ENCODE results near the gene AURKAIP1.

The AURKAIP1 gene

DNA sequence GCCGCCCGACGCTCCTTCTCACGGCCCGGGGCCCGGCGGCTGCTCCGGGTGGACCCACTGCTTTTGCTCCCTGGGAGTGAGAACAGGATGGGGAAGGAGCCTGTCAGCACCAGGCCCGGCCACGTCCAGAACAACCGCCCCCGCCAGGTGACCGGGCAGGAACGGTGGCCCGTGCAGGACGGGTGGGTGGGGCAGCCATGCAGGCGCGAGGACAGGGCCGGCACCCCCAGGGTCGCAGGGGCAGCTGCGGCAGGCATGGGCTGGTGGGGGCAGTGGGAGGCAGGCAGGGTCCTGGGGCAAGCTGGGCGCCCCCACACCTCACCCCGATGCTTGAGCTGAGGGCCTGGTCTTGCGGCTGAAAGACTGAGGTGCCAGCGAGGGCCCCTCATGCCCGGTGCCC is 38.6 kb downstream of the AURKAIP1 start:
- TF ChIP-seq GABPA (IDR thresholded peaks at IDR 0.05; ENCODE audit: low read depth) (no peak), SPI1 (IDR thresholded peaks at IDR 0.05; ENCODE audit: borderline replicate concordance, low read depth) (no peak), POLR2AphosphoS5 (IDR thresholded peaks at IDR 0.05; ENCODE audit: low read depth) (no peak)
- TF ChIP-seq, protein P1, sequence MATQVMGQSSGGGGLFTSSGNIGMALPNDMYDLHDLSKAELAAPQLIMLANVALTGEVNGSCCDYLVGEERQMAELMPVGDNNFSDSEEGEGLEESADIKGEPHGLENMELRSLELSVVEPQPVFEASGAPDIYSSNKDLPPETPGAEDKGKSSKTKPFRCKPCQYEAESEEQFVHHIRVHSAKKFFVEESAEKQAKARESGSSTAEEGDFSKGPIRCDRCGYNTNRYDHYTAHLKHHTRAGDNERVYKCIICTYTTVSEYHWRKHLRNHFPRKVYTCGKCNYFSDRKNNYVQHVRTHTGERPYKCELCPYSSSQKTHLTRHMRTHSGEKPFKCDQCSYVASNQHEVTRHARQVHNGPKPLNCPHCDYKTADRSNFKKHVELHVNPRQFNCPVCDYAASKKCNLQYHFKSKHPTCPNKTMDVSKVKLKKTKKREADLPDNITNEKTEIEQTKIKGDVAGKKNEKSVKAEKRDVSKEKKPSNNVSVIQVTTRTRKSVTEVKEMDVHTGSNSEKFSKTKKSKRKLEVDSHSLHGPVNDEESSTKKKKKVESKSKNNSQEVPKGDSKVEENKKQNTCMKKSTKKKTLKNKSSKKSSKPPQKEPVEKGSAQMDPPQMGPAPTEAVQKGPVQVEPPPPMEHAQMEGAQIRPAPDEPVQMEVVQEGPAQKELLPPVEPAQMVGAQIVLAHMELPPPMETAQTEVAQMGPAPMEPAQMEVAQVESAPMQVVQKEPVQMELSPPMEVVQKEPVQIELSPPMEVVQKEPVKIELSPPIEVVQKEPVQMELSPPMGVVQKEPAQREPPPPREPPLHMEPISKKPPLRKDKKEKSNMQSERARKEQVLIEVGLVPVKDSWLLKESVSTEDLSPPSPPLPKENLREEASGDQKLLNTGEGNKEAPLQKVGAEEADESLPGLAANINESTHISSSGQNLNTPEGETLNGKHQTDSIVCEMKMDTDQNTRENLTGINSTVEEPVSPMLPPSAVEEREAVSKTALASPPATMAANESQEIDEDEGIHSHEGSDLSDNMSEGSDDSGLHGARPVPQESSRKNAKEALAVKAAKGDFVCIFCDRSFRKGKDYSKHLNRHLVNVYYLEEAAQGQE (IDR thresholded peaks at IDR 0.05; ENCODE audit: insufficient replicate concordance, low read depth): no peak
- TF ChIP-seq, protein P2, sequence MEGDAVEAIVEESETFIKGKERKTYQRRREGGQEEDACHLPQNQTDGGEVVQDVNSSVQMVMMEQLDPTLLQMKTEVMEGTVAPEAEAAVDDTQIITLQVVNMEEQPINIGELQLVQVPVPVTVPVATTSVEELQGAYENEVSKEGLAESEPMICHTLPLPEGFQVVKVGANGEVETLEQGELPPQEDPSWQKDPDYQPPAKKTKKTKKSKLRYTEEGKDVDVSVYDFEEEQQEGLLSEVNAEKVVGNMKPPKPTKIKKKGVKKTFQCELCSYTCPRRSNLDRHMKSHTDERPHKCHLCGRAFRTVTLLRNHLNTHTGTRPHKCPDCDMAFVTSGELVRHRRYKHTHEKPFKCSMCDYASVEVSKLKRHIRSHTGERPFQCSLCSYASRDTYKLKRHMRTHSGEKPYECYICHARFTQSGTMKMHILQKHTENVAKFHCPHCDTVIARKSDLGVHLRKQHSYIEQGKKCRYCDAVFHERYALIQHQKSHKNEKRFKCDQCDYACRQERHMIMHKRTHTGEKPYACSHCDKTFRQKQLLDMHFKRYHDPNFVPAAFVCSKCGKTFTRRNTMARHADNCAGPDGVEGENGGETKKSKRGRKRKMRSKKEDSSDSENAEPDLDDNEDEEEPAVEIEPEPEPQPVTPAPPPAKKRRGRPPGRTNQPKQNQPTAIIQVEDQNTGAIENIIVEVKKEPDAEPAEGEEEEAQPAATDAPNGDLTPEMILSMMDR (IDR thresholded peaks at IDR 0.05; ENCODE audit: insufficient read depth, low read length): no peak
- Histone ChIP-seq H3K4me3 (replicated peaks; ENCODE audit: insufficient read depth, low read length) (no peak overlapping the region), H3K27me3 (ENCODE audit: insufficient read depth, poor library complexity, severe bottlenecking) (no peaks in the 10 kb centered on the region), H3K27ac (replicated peaks) (no peak overlapping the region)
- no peak for DNase-seq (ENCODE audit: low read depth in 1 of 2, low spot score in 1 of 2)

DNA sequence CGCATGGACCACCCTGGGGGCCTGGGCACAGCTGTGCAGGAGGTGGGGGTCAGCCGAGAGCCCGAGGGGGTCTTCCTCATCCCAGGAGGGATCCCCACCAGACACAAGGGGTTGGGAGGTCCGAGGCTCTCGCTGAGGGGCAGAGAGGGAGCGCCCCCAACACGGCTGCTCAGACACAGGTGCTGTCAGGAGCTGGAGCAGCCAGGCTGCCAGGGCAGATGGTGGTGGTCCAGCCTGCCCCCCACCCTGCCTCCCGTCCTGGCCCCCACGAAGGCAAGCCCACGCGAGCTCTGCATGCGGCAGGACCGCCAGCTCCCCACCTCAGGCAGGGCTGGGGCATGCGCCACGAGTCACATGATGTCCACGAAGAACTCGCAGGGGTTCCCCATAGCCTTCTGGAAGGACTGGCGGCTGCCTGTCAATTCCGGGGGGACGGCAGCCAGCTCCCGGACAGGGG is 39.2 kb downstream of the AURKAIP1 start:
- H3K27me3 ChIP-seq (ENCODE audit: insufficient read depth, poor library complexity, severe bottlenecking): no peaks in the 10 kb centered on the region
- no peak for TF ChIP-seq SPI1 (IDR thresholded peaks at IDR 0.05; ENCODE audit: borderline replicate concordance, low read depth)
- DNase-seq (ENCODE audit: low read depth in 1 of 2, low spot score in 1 of 2): no peak
- no peak overlapping the region for H3K27ac ChIP-seq (replicated peaks)
- no peak overlapping the region for H3K4me3 ChIP-seq (replicated peaks; ENCODE audit: insufficient read depth, low read length)

DNA sequence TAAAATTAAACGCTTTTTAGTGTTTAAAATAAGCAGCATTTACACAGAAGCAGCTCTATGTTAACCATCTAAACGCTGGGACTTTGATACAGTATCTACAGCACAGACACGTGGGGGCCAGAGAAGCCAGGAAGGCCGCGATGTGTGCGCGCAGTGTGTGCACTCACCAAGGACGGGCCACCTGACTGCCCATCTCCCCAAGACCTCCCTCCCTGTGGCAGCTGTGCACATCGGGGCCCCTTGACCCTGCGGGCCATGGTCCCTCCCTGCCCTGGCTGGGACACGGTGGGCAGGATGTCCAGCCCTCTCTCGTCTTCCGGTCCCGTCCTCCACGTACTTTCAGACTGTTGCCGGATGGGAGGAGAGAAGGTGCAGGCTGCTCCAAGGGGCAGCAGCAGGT is 39.7 kb downstream of the AURKAIP1 start:
- DNase-seq (ENCODE audit: low read depth in 1 of 2, low spot score in 1 of 2): no peak
- TF ChIP-seq SPI1 (IDR thresholded peaks at IDR 0.05; ENCODE audit: borderline replicate concordance, low read depth) (no peak), POLR2AphosphoS5 (IDR thresholded peaks at IDR 0.05; ENCODE audit: low read depth) (no peak)
- TF ChIP-seq, protein P2 (IDR thresholded peaks at IDR 0.05; ENCODE audit: insufficient read depth, low read length): no peak
- Histone ChIP-seq H3K27me3 (ENCODE audit: insufficient read depth, poor library complexity, severe bottlenecking) (no peaks in the 10 kb centered on the region), H3K27ac (replicated peaks) (no peak overlapping the region), H3K4me3 (replicated peaks; ENCODE audit: insufficient read depth, low read length) (no peak overlapping the region)

DNA sequence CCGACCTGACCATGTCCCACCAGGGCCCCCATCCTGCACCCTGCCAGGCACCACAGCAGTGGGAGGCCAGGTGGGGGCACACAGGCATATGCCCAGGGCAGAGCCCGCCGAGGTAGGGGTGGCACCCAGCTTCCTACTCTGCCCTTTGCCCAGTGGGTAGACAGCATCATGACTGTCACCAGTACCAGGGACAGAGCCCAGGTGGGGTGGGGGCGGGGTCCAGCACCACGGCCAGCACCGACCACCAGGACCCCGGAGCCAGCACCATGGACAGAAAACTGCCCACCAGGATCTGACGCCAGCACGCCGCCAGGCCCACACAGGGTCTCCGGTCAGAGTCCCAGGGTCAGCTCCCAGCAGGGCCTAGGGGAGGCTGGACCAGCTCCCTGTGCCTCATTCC is 40.2 kb downstream of the AURKAIP1 start:
- no peak overlapping the region for H3K27ac ChIP-seq (replicated peaks)
- DNase-seq (ENCODE audit: low read depth in 1 of 2, low spot score in 1 of 2): no peak
- TF ChIP-seq, protein P1 (IDR thresholded peaks at IDR 0.05; ENCODE audit: insufficient replicate concordance, low read depth): peak; percentile 92
- no peak for TF ChIP-seq GABPA (IDR thresholded peaks at IDR 0.05; ENCODE audit: low read depth)
- no peaks in the 10 kb centered on the region for H3K27me3 ChIP-seq (ENCODE audit: insufficient read depth, poor library complexity, severe bottlenecking)
- H3K4me3 ChIP-seq (replicated peaks; ENCODE audit: insufficient read depth, low read length): no peak overlapping the region

DNA sequence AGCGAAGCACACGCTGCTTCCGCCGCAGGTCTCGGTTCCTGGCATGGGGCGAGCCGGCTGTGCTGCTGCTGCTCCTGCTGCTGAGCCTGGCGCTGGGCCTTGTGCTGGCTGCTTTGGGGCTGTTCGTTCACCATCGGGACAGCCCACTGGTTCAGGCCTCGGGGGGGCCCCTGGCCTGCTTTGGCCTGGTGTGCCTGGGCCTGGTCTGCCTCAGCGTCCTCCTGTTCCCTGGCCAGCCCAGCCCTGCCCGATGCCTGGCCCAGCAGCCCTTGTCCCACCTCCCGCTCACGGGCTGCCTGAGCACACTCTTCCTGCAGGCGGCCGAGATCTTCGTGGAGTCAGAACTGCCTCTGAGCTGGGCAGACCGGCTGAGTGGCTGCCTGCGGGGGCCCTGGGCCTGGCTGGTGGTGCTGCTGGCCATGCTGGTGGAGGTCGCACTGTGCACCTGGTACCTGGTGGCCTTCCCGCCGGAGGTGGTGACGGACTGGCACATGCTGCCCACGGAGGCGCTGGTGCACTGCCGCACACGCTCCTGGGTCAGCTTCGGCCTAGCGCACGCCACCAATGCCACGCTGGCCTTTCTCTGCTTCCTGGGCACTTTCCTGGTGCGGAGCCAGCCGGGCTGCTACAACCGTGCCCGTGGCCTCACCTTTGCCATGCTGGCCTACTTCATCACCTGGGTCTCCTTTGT is 41.3 kb downstream of the AURKAIP1 start:
- DNase-seq (ENCODE audit: low read depth in 1 of 2, low spot score in 1 of 2): no peak
- H3K27ac ChIP-seq (replicated peaks): no peak overlapping the region
- H3K4me3 ChIP-seq (replicated peaks; ENCODE audit: insufficient read depth, low read length): no peak overlapping the region
- TF ChIP-seq POLR2AphosphoS5 (IDR thresholded peaks at IDR 0.05; ENCODE audit: low read depth): no peak; the same call in 1 of the 2 replicates
- no peak for TF ChIP-seq SPI1 (IDR thresholded peaks at IDR 0.05; ENCODE audit: borderline replicate concordance, low read depth)
- TF ChIP-seq, protein P2 (IDR thresholded peaks at IDR 0.05; ENCODE audit: insufficient read depth, low read length): no peak
- TF ChIP-seq GABPA (IDR thresholded peaks at IDR 0.05; ENCODE audit: low read depth): no peak
- TF ChIP-seq, protein P1 (IDR thresholded peaks at IDR 0.05; ENCODE audit: insufficient replicate concordance, low read depth): no peak
- H3K27me3 ChIP-seq (ENCODE audit: insufficient read depth, poor library complexity, severe bottlenecking): no peaks in the 10 kb centered on the region

All from HL-60 (cell line).